WI38 (cell line): ENCODE measurements around the gene RAPGEF3.

ENCODE experiments used
- H3K4me3 ChIP-seq: 2 replicates; pipeline ENCODE4 v1.5.1; 2011; ENCODE audit warnings: low read depth, mild to moderate bottlenecking, control low read depth, low read length
- CTCF ChIP-seq: IDR thresholded peaks from 2 replicates; pipeline ENCODE4 v1.5.1; 2012; ENCODE audit warnings: low read depth, mild to moderate bottlenecking, control low read depth, low read length

Gene RAPGEF3

DNA sequence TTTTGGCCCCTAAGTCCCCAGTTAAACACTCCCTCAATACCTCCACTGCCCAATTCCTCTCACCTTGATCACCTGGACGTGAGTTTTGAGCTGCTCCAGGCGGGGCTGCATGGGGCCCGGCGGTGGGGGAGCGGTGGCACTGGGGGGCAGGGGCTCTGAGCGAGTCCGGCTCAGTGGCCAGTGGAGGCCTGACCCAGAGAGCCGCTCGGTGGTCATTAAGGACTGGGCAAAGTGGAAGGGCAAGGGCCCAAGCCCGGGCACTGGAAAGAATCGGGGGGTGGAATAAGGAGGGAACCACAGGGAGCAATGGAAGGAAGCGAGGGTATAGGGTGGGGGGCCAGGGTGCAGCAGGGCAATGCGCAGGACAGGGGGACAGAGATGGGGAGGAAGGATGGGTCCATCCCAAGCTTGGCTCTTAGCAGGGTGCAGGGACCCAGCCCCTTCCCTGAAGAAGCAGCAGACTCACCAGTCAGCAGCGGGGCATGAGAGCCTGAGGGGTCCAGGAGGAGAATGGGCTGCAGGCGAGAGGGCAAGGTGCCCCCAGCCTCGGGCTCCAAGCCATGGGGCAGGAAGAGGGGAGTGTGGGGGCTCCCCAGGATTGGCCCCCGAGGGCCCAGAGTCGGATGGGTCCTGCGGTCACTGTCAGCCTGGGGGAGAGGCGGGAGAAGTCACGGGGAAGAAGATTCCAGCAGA lies 36.6 kb upstream of the RAPGEF3 start:
- TF ChIP-seq CTCF, result no peak
- no peak overlapping the region for H3K4me3 ChIP-seq

DNA sequence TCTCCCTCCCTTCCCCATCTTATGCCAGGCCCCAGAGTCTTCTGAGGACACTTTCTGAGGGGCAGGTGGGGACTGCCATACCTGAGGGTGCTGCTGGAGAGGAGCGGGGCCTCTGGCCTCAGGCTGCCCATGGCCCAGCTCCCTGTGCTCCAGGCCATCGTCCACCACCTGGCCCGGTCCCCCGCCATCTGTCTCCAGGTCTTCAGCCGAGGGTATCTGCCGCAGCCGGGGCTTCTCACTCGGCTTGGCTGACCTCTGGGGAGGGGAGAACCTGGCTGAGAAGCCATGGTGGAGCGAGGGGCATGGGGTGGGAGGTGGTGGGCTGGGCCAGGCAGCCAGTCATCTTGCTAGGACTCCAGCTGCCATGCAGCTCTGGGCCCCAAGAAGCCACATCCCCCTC lies 36.0 kb upstream of the RAPGEF3 start:
- no peak for TF ChIP-seq CTCF
- H3K4me3 ChIP-seq, result no peak overlapping the region

DNA sequence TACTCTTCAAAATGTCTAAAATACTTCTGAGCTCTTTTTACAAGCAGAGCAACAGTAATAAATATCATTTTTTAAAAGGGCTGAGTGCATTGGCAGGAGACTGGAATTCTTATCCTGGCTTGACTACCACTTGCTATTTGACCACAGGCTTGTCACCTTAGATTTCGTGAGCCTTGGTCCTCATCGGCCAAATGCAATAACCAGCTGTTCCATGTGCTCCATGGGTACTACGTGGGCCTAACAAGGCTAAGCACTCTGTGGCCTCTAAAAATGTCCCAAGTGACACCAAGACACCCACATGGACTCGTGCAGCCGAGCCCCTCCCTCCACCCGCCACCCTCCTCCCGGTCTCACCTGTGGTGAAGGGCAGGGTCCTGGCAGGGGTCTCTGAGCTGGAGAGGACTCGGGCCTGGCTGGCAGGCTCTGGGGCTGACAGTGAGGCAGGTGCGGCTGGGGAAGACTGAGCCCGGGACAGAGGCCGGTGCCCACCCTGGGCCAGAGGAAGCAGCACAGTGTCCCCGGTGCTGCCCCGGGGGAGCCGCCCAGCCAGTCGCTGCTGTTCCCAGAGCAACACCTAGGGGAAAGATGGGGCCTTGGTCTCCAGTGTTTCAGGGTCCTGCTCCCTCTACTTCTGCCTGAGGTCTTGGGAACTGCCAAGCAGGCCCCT lies 34.5 kb upstream of the RAPGEF3 start:
- TF ChIP-seq CTCF, result no peak

GRCh38 chr12:47791874-47792273 lies 33.2 kb upstream of the RAPGEF3 start:
- no peak for TF ChIP-seq CTCF
- no peak overlapping the region for H3K4me3 ChIP-seq

More for the DNA sequence above, 34.5 kb upstream of the RAPGEF3 start:
- H3K4me3 ChIP-seq, result no peak overlapping the region

GRCh38 chr12:47791351-47791746 lies 32.7 kb upstream of the RAPGEF3 start:
- no peak overlapping the region for H3K4me3 ChIP-seq
- TF ChIP-seq CTCF, result no peak

DNA sequence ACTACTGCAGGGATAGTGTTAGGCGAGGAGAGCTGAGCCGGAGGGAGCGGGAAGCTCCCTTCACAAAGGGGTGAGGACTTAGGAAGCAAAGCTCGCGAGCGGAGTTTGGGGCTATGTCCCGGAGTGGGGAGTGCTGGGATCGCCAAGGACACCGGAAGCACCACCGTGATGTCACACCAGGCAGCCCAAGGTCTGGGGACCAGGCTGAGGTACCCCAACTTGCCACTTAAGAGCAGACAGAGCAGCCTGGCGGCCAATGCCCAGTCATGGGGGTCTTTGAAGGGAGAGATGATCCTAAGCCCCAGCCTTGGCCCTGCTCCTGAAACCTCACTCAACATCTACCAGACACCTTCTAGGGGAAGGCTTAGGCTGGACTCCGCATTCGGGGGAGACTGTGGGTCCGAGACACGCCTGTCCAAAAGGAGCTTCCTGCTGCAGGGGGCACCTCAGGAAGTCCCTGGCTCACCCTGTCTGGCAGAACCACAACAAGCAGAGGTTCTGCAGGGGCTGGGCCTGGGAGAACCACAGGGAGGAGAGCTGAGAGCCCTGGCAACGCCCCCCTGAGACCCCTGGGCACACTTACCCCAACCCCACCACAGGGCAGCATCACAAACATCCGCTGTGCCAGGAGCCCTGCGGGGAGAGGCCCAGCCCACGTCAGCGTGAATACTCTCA lies 32.1 kb upstream of the RAPGEF3 start:
- no peak for TF ChIP-seq CTCF
- no peak overlapping the region for H3K4me3 ChIP-seq

DNA sequence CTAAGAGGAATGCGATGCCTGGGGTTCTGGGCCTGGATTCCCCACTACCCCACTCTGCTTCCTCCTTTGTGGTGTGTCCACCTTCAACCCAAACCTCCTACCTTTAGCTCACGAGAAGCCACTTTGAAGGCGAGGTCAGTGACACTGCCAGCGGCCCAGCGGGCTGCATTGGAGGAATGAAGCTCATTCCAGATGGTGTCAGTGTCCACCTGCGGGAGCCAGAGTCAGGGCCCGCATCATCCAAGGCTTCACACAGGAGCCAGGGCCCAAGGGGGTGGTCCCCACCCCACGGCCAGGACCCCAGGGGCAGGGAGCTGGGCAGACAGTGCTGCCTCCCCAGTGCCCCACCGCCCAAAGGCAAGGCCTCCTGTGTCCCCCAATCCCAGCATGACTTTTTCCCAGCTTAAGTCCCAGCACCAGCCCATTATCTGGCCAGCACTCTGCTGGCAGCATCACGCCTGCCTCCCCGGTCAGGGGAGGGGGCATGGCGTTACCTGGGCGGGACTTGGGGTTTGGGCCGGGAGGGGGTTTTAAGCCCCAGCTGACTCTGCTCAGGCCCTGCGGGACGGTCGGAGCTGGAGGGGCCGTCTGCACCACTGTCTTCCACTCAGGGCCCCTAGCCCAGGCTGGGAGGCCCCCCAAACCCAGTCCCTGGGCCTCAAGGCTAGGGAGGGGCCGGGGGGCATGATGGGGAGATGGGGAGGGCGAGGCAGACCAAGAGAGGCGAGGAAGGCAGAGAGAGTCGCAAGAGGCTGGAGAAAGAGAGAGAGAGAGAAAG lies 31.2 kb upstream of the RAPGEF3 start:
- TF ChIP-seq CTCF, result no peak
- H3K4me3 ChIP-seq, result no peak overlapping the region
